ENCODE data around the gene FMNL2.

Gene FMNL2

DNA sequence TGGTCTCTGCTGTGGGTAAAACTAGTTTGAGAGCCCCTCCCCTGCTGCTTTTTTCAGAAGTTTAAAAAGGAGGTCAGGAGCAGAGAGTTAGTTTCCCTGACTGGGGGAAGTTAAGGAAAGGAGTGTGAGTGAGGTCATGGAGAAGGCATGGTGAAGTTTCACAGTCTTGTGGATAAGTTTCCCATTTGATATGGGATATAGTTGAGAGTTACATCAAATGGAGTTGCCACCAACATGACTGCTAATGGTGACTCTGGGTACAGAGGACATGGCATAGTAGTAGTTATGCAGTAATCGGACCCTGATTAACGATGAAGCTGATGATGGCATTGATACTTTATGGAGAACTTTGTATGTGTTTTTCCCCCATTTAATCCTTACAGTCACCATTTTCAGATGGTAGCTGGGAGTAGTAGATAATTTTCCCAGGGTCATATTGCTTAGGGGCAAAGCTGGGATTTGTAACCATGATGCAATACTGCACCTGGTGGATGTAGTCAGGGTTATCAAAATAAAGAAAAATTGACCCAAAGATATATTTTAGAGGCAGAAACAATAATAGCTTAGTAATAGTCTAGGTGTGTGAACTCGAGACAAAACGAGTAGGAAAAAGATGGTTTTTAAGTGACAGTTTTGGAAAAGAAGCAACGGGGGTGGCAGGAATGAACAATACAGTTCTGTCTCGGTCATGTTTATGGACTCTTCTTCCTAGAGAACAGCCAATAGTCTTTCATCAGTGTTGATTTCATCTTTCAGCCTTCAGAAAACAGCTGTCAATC is 74.6 kb downstream of the FMNL2 start:
- TF ChIP-seq CTCF (IDR thresholded peaks at IDR 0.05): no peak
- TF ChIP-seq ZFX (IDR thresholded peaks at IDR 0.05; ENCODE audit: borderline replicate concordance): no peak

GRCh38 chr2:152410165-152410597 is 75.2 kb downstream of the FMNL2 start:
- TF ChIP-seq CTCF (IDR thresholded peaks at IDR 0.05): no peak
- TF ChIP-seq ZFX (IDR thresholded peaks at IDR 0.05; ENCODE audit: borderline replicate concordance): no peak
- no peak overlapping the region for H3K27ac ChIP-seq

More for the DNA sequence above, 74.6 kb downstream of the FMNL2 start:
- H3K27ac ChIP-seq: no peak overlapping the region

DNA sequence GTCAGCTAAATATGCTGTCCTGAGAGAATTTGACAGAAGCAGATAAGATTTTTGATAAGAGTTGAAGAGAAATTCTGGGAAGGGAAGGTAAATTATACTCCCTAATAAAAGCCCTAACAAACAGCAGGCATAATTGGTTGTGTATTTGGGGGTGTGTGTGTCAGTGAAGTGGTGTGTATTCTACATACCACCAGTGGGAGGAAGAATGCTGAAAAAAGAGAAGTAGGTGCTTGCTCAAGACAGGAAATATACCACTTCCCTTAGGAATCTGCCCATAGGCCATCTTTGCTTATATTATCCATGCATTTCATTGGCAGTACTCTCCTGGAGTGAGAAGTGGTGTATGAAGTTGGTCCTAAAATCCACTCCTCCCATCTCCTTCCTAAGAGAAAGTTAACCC is 76.2 kb downstream of the FMNL2 start:
- H3K27ac ChIP-seq: no peak overlapping the region
- TF ChIP-seq CTCF (IDR thresholded peaks at IDR 0.05) (no peak), ZFX (IDR thresholded peaks at IDR 0.05; ENCODE audit: borderline replicate concordance) (no peak)

DNA sequence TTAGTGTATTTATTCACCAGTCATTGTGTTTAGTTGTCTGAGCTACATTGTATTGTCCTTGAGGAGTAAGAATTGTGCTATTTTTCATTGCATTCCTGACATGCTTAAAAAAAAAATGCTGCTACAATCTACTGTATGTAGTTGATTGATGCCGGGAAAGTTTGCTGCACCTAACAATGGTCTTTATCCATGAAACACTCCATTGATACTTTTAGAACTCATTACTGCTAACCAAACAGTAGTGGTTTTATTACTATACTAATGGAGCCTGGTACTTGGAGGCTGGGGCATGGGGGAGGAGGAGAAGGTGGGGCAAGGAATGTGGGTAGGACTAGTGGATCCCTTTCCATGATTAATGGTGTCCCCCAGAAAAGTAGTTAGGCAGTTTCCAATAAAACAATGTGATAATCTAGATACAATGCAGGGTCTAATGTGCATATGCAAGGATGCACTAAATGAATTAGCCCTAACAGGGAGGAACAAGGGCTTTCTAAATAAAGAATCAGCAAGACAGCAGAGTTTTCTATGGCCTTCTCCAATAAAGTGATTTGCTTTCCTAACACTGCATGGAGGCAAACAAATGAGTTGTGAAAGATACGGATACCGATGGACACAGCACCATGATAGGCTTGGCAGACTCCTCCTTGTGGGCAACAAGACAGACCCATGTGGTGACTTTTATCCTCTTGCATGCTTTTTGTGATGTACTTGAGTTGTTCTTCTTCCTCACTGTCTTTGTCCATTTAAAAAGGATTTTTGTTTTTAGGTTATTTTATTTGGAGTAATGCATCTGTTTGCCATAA is 78.5 kb downstream of the FMNL2 start:
- no peak overlapping the region for H3K27ac ChIP-seq
- no peak for TF ChIP-seq ZFX (IDR thresholded peaks at IDR 0.05; ENCODE audit: borderline replicate concordance)
- TF ChIP-seq CTCF (IDR thresholded peaks at IDR 0.05): no peak

DNA sequence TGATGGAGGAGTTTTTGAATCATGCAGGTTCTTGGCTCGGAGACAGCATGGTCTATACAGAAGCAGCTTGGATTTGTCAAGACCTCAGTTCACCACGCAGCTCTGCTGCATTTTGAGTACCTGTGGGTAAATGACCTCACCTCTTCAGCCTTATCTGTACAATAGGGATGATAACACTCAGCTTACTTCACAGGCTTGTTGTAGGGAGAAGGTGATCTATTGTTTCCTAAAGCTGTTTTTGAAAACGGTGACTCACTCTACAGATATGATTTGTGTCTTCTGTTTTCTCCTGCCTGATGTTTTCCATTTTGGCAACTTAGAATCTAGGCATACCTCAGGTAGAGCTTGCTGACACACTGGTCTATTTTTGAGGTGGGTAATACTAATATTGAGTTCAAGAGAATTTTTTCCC is 80.3 kb downstream of the FMNL2 start:
- H3K27ac ChIP-seq: no peak overlapping the region
- no peak for TF ChIP-seq CTCF (IDR thresholded peaks at IDR 0.05)
- TF ChIP-seq ZFX (IDR thresholded peaks at IDR 0.05; ENCODE audit: borderline replicate concordance): no peak

DNA sequence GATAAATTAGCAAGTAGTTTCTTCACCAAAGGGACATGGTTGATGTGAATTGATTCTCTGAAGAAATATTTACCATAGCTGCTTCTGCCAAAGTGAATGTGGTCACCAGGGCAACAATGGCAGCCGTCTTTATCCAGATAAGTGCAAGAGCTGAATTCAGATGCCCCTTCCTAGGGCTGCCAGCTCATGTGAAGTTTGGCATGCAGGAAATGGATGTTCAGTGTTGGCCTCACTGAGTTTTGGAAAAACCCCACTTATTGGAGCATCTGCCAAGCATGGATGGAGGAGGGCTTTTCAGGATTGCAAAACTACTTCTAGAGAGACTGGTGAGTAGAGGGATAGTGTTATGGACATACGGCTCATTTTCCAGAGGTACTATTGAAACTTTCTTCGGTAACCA is 80.8 kb downstream of the FMNL2 start:
- H3K27ac ChIP-seq: no peak overlapping the region
- TF ChIP-seq ZFX (IDR thresholded peaks at IDR 0.05; ENCODE audit: borderline replicate concordance): no peak
- no peak for TF ChIP-seq CTCF (IDR thresholded peaks at IDR 0.05)

GRCh38 chr2:152418688-152419087 is 83.7 kb downstream of the FMNL2 start:
- H3K27ac ChIP-seq: no peak overlapping the region
- TF ChIP-seq CTCF (IDR thresholded peaks at IDR 0.05): no peak
- TF ChIP-seq ZFX (IDR thresholded peaks at IDR 0.05; ENCODE audit: borderline replicate concordance): no peak
